Adrenal gland (tissue), 5 donors: ENCODE data around the gene BUB1B.

Experiments used
- CTCF ChIP-seq, 6 experiments: fragments of 450-650 bp in 4 of 6; fragments of 200-600 bp in 2 of 6; sonication (generic) in 1 of 6; IDR thresholded peaks; 1 replicate in 5 of 6; 2 replicates in 1 of 6; pipeline versions ENCODE4 v1.5.1 to v1.8.0; 2016 to 2021; ENCODE audit warnings: antibody characterized with exemption in 6 of 6, mild to moderate bottlenecking in 2 of 6, moderate library complexity in 1 of 6
- POLR2A ChIP-seq, 2 donors: fragments of 450-650 bp; IDR thresholded peaks; one replicate each; pipeline ENCODE4 v1.6.1; 2017; ENCODE audit warnings: antibody characterized with exemption in 2 of 2, mild to moderate bottlenecking in 2 of 2, moderate library complexity in 1 of 2
- donor health status: DM: no; HTN: no; CAD: no.

DNA sequence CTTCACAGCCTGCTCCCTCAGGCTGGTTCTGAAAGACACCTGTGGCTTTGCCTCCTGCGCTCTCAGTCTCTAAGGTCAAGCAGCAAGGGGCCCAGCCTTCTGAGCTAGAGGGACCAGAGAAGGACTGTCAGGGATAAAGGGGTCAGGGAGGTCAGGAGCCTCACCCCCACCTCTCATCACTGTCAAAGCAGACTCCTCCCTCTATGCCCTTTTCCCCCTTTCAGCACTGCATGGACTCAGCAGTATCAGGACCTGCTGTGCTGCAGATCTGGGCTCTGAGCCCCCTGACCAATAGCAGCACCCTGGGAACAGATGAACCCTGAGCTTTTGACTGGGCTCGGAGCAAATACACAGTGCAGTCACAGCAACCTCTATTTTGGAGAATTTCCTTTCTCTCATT, 49.0 kb upstream of the BUB1B start:
- TF ChIP-seq CTCF (IDR thresholded peaks at IDR 0.05) (no peak), POLR2A (IDR thresholded peaks at IDR 0.05) (no peak)
